DND-41 (cell line): ENCODE results near the gene TLR4.

Source experiments
- ATAC-seq: fragments of 200-7000 bp; cut with Tn5 transposase; 3 replicates; pipeline ENCODE4 v1.9.1; 2021; ENCODE audit warnings: low read depth; ENCODE audit not compliant: insufficient read depth
- DNase-seq: peaks from one replicate; pipeline ENCODE4 v3.0.0-alpha.2; 2020
- H2AFZ ChIP-seq: 2 replicates; pipeline ENCODE4 v1.6.0; 2012; ENCODE audit warnings: low read depth, low read length
- H3K27ac ChIP-seq: 2 replicates; pipeline ENCODE4 v1.5.1; 2012; ENCODE audit warnings: low read length, inconsistent platforms
- H3K27me3 ChIP-seq: fragments of 200-600 bp; sonication (generic); 2 replicates; pipeline ENCODE4 v1.6.0; 2012; ENCODE audit warnings: low read length, mild to moderate bottlenecking, inconsistent platforms; ENCODE audit not compliant: insufficient read depth, poor library complexity
- H3K36me3 ChIP-seq: 2 replicates; pipeline ENCODE4 v1.5.1; 2012; ENCODE audit warnings: low read length, inconsistent platforms; ENCODE audit not compliant: insufficient read depth
- H3K4me1 ChIP-seq: 2 replicates; pipeline ENCODE4 v1.5.1; 2012; ENCODE audit warnings: mild to moderate bottlenecking, low read length; ENCODE audit not compliant: insufficient read depth
- H3K4me2 ChIP-seq: 2 replicates; pipeline ENCODE4 v1.6.0; 2012; ENCODE audit warnings: mild to moderate bottlenecking, moderate library complexity, low read length, inconsistent platforms; ENCODE audit not compliant: insufficient read depth
- H3K4me3 ChIP-seq, 2 experiments: fragments of 200-600 bp in 1 of 2; shearing (Covaris generic) in 1 of 2; 2 replicates each; pipeline ENCODE4 v1.5.1; 2012 to 2016; ENCODE audit warnings: inconsistent platforms in 2 of 2, low read length in 2 of 2, mild to moderate bottlenecking in 2 of 2, low read depth in 1 of 2, moderate library complexity in 1 of 2
- H3K79me2 ChIP-seq: 2 replicates; pipeline ENCODE4 v1.6.0; 2012; ENCODE audit warnings: low read length, inconsistent platforms; ENCODE audit not compliant: insufficient read depth
- H3K9ac ChIP-seq: 2 replicates; pipeline ENCODE4 v1.6.0; 2012; ENCODE audit warnings: low read depth, mild to moderate bottlenecking, inconsistent platforms, low read length, moderate library complexity
- H3K9me3 ChIP-seq: 2 replicates; pipeline ENCODE4 v1.5.1; 2012; ENCODE audit warnings: low read length, moderate library complexity, mild to moderate bottlenecking, inconsistent platforms; ENCODE audit not compliant: insufficient read depth, severe bottlenecking
- H4K20me1 ChIP-seq: 2 replicates; pipeline ENCODE4 v1.6.0; 2012; ENCODE audit warnings: low read length; ENCODE audit not compliant: insufficient read depth
- CTCF ChIP-seq: IDR thresholded peaks from 2 replicates; pipeline ENCODE4 v1.5.1; 2012; ENCODE audit warnings: borderline replicate concordance, low read length, moderate library complexity, mild to moderate bottlenecking; ENCODE audit not compliant: poor library complexity, severe bottlenecking; ENCODE audit errors: extremely low read depth
- EZH2 ChIP-seq: IDR thresholded peaks from 3 replicates; pipeline ENCODE4 v1.6.1; 2012; ENCODE audit warnings: borderline replicate concordance, low read depth, mild to moderate bottlenecking, moderate library complexity, low read length, inconsistent platforms; ENCODE audit not compliant: severe bottlenecking

The TLR4 gene

GRCh38 chr9:117757561-117758190, 53.5 kb downstream of the TLR4 start:
- H3K9ac ChIP-seq, result no peak overlapping the region
- DNase-seq, result no peak
- H3K9me3 ChIP-seq, result no peaks in the 10 kb centered on the region
- TF ChIP-seq CTCF (no peak), EZH2 (no peak)
- H3K4me1 ChIP-seq, result no peaks in the 10 kb centered on the region
- H4K20me1 ChIP-seq, result no peaks in the 10 kb centered on the region
- H2AFZ ChIP-seq, result no peak overlapping the region
- H3K79me2 ChIP-seq, result no peaks in the 10 kb centered on the region
- H3K27me3 ChIP-seq, result no peaks in the 10 kb centered on the region
- no peak overlapping the region for H3K4me3 ChIP-seq
- no peak for ATAC-seq
- no peak overlapping the region for H3K4me2 ChIP-seq
- H3K27ac ChIP-seq, result no peak overlapping the region
- H3K36me3 ChIP-seq, result no peaks in the 10 kb centered on the region

GRCh38 chr9:117763314-117763713, 59.1 kb downstream of the TLR4 start:
- Histone ChIP-seq H3K4me3 (no peak overlapping the region), H3K9me3 (no peaks in the 10 kb centered on the region), H3K4me1 (no peaks in the 10 kb centered on the region), H3K4me2 (no peak overlapping the region), H4K20me1 (no peaks in the 10 kb centered on the region), H3K27me3 (no peaks in the 10 kb centered on the region), H3K36me3 (no peaks in the 10 kb centered on the region), H3K9ac (no peak overlapping the region), H3K27ac (no peak overlapping the region), H3K79me2 (no peaks in the 10 kb centered on the region), H2AFZ (no peak overlapping the region)
- TF ChIP-seq CTCF, result no peak
- no peak for TF ChIP-seq EZH2
- DNase-seq (no peak), ATAC-seq (no peak)

- H3K36me3 ChIP-seq, result no peaks in the 10 kb centered on the region
- no peak for TF ChIP-seq CTCF
- TF ChIP-seq EZH2, result no peak
- DNase-seq, result no peak
- no peak overlapping the region for H3K9ac ChIP-seq
- no peaks in the 10 kb centered on the region for H3K9me3 ChIP-seq
- H3K4me2 ChIP-seq, result no peak overlapping the region
- H3K4me1 ChIP-seq, result no peaks in the 10 kb centered on the region
- no peak overlapping the region for H2AFZ ChIP-seq
- H4K20me1 ChIP-seq, result no peaks in the 10 kb centered on the region
- no peak overlapping the region for H3K4me3 ChIP-seq
- no peak overlapping the region for H3K27ac ChIP-seq
- no peaks in the 10 kb centered on the region for H3K27me3 ChIP-seq
- no peaks in the 10 kb centered on the region for H3K79me2 ChIP-seq
- ATAC-seq, result no peak
Observed at GRCh38 chr9:117768750-117769395, 64.7 kb downstream of the TLR4 start.
